GM19240 (cell line): ENCODE data around the gene WNT8A.
"Not testable (repeated sequence)": the region's sequence is repeated elsewhere in the genome, so short reads cannot be mapped to it uniquely, and the experiment has no call there.

ENCODE experiments used
- DNase-seq: peaks from one replicate; pipeline ENCODE4 v3.0.0; 2011; ENCODE audit warnings: low spot score; ENCODE audit not compliant: insufficient read length

Gene WNT8A, protein sequence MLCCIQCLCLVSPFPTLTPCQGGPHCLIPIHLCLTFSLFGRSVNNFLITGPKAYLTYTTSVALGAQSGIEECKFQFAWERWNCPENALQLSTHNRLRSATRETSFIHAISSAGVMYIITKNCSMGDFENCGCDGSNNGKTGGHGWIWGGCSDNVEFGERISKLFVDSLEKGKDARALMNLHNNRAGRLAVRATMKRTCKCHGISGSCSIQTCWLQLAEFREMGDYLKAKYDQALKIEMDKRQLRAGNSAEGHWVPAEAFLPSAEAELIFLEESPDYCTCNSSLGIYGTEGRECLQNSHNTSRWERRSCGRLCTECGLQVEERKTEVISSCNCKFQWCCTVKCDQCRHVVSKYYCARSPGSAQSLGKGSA

GRCh38 chr5:138083702-138084101 is at the start of gene WNT8A:
WNT8A (plus strand) TSS chr5:138084033; CDS start chr5:138084128, 95 bp downstream.
- no peak for DNase-seq

DNA sequence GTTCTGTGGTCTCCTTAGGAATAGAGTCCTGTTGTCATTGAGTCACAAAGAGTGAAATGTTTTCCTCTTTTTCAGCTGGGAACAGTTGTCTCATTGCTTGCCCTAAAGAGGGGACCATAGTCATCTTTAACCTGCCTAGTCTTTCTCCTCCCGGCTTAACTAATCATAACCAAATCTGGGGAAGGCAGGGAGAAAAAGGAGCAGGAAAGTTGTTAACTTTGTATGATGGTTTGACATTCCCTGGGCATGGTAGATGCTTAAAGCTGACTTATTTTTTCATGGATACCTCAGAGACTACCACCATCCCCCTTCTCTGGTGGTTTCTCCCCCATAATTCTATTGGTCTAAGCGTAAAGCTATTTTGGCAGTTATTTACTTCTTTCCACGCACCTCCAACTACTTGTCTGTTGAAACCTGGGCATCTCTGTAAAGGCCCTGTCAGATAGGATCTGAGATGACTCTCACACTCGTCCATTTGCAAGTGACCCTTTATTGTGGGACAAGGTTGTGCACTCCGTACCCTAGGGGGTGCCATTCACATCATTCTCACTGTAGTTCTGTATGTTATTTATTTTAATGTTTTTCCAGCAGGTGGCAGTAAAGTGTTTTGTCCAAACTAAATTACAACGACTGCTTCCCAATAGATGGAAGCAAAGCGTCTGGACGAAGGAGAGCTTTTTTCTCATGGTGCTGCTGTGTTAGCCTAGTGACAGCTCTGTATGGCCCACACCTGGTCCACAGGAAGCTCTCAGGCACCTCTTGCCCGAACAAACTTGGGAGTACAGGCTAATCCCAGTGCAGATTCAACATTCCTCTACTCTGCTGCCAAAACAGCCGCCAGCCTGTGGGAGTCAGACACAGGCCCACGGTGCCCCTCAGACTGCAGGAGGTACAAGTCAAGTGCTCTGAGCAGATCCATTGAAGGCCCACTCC is 48.0 kb upstream of the WNT8A start:
- DNase-seq = no peak

GRCh38 chr5:138037271-138037670 is 46.6 kb upstream of the WNT8A start:
- DNase-seq = no peak

GRCh38 chr5:138037907-138038633 is 45.8 kb upstream of the WNT8A start:
- DNase-seq = no peak

GRCh38 chr5:138038826-138039225 is 45.0 kb upstream of the WNT8A start:
- no peak for DNase-seq

DNA sequence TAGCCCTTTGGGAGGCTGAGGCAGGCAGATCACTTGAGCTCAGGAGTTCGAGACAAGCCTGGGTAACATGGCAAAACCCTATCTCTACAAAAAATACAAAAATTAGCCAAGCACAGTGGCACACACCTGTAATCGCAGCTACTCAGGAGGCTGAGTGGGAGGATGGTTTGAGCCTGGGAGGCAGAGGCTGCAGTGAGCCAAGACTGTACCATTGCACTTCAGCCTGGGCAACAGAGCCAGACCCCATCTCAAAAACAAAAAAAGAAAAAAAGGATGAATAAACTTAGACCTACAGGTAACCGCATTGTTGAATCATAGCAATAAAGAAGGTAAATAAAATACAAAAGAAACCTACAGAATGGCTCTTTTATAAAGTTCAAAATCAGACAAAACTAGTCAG is 38.5 kb upstream of the WNT8A start:
- not testable (repeated sequence) for DNase-seq

DNA sequence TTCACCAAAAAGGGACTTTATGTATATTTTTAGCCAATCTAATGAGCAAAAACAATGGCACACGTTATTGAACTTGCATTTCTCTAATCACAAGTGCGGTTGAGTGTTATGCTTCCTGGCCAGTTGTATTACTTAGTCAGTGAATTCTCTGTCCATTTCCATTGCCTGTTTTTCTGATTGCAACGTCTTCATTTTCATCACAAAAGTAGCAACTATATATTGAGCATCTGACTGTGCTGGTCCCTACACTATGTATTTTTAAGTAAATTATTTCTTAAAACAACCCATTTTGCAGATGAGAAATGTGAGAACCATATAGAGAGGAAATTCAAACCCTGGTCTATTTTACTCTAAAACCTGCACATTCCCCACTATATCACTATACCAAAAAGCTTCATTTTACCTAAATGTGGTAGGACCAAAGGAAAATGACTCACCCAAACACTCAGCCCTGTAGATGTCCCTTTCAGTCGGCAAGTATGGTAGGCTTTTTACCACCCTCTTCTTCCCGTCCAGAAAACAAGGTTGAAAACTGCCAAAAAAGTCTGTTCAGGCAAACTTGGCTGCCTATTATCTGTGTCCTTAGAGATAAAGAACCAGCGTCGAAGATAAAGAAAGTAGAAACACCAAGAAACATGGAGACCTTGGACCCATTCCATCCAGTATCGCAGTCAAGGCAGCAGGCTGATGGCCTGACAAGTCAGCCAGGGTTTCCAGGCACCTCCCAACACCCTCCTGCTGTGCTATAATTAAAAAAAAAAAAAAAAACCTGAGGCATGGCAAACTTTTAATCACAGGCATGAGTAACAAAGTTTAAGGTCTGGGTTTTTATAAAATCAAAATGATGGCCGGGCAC is 32.2 kb upstream of the WNT8A start:
- DNase-seq = no peak

DNA sequence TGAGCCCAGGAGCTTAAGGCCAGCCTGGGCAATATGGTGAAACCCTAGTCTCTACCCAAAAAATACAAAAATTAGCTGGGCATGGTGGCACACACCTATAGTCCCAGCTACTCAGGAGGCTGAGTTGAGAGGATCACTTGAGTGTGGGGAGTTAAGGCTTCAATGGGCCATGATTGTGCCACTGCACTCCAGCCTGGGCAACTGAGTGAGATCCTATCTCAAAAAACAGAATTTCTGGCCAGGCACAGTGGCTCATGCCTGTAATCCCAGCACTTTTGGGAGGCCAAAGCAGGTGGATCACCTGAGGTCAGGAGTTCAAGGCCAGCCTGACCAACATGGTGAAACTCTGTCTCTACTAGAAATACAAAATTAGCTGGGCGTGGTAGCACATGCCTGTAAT is 31.1 kb upstream of the WNT8A start:
- DNase-seq = not testable (repeated sequence)

GRCh38 chr5:138053554-138053953 is 30.3 kb upstream of the WNT8A start:
- DNase-seq = no peak

GRCh38 chr5:138054206-138054605 is 29.6 kb upstream of the WNT8A start:
- DNase-seq = no peak

DNA sequence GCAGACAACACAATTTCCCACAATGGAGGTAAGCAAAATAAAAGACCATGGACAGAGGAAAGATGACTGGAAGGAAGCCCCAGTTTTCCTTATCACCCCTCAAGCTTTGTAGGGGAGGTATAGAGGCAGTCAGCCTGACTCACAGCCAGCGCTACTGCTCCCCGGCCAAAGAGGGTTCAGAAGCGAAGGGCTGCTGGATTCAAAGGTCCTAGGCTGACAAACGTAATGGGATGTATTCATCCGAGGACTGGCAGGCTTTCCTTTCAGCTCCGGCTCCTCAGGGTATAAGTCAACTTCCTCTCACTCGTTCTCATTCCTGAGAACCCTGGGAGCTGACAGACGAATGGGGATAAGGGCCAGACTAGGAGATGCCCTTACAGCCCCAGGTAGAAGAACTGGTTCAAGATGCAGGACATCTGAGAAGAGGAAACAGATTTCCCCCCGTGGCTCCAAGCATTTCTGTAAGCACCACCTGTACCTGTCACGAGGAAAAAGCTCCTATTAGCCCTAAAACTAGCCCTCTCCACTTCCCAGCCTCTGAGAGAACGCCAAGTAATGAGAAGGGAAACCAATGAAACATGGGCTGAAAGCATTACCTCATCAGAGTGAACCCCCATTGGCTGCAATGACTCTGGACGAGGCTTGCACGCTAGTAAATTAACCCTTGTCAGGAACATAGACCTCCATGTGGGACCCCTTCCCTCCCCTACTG is 28.8 kb upstream of the WNT8A start:
- no peak for DNase-seq

DNA sequence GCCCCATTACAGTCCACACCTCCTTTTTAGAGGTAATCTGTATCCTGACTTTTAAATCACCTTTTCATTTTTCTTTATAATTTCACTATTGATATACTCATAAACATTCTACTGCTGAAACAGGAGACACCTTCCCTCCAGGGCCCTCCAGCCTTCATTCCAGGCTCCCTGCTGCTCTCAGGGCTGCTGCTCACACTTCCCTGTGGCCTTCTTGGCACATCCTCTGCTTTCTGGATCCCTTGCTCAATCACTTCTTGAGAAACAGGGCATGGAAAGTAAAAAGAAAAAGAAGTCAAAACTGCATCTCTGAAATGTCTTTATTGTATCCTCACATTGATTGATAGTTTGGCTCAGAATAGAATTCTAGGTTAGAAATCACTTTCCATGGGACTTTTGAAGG is 19.3 kb upstream of the WNT8A start:
- DNase-seq = no peak

DNA sequence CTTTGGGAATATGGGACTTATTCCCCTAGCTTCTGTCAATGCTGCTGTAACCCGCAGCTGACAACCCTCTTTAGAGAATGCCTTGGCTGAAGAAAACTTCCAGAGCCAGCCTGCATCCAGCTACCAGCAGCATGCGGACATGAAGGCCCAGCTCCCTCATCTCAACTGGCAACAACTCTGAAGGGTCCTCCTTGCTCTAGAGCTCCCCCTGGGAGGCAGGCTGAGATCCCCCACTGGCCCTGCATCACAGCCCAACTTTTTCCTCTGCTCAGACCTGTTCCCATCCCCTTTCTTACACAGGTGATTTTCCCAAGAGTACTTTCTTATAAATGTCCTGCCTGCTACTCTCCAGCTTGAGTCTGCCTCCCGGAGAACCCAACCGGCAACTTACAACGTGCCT is 18.7 kb upstream of the WNT8A start:
- no peak for DNase-seq

DNA sequence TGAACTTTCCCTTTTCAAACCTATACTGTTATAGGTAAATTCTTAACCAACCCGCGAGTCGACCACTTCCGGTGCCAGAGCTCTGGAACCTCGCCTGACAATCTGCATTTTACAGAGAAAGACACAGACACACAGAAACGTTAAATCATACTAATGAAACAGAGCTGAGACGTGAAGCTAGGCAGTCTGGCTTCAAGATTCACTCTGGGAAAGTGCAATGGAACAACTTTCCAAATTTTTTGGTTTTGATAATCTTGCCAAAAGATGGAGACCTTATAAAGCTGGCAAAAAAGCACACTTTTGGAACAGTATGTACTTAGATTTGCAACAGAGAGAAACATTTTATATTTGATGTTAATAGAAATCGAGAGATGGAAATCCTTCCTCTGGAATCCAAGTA is 15.9 kb upstream of the WNT8A start:
- DNase-seq = no peak

DNA sequence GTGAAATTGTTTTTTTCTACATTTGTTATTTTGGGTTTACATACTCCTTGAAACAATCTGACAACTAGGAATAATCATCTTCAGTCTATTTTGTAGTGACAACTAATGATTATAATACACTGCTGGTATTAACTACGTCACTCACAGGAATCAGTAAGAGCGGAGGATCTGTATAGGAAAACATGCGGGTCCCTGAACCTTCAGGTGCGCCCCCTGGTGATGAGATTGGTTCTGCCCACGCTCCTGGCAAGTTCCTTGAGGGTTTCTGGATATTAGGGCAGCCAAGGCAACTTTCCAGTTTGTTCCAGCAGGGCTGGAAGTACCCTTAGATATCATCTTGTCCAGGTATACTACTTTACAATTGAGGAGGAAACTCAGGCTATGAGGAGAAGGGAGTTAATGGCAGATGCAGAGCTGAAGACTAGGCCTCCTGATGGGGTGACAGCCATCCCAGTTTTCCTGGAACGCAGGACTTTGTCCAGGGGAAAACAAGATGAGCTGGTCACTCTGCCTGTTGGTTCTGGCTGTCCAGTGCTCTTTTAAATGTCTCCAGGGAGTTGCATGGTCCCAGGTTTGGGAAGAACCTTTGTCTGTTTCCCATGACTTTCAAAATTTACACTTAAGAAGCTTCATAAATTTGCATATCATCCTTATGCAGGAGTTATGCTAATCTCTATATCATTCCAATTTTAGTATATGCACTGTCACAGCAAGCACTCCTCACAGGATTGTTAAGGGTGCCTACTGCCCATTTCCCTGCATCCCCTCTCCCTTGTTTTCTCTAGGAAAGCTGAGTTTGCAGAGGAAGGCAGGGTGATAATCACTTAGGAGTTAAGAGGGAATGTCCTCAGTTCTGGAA is 14.9 kb upstream of the WNT8A start:
- peak; percentile 55 for DNase-seq

DNA sequence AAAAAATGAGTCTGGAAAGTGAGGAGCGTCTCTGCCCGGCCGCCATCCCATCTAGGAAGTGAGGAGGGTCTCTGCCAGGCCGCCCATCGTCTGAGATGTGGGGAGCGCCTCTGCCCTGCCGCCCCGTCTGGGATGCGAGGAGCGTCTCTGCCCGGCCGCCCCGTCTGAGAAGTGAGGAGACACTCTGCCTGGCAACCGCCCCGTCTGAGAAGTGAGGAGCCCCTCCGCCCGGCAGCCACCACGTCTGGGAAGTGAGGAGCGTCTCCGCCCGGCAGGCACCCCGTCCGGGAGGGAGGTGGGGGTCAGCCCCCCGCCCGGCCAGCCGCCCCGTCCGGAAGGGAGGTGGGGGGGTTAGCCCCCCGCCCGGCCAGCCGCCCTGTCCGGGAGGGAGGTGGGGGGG is 13.8 kb upstream of the WNT8A start:
- not testable (repeated sequence) for DNase-seq

GRCh38 chr5:138077064-138077696 is 6.7 kb upstream of the WNT8A start:
- no peak for DNase-seq

- DNase-seq = no peak
Measured at GRCh38 chr5:138078006-138078643, 5.7 kb upstream of the WNT8A start.
